Upper lobe of left lung (tissue), 4 donors: Measurements from ENCODE around the gene AVEN.

Experiments
- POLR2A ChIP-seq, 4 donors: fragments of 450-650 bp; IDR thresholded peaks; one replicate each; pipeline ENCODE4 v1.5.1; 2016 to 2017; ENCODE audit warnings: antibody characterized with exemption in 4 of 4, mild to moderate bottlenecking in 2 of 4
- TF ChIP-seq, protein P1 (sequence below), 6 experiments: fragments of 450-650 bp in 4 of 6; fragments of 200-600 bp in 2 of 6; sonication (generic) in 2 of 6; IDR thresholded peaks; one replicate each; pipeline ENCODE4 v1.5.1; 2016 to 2019; ENCODE audit warnings: antibody characterized with exemption in 6 of 6

DNA sequence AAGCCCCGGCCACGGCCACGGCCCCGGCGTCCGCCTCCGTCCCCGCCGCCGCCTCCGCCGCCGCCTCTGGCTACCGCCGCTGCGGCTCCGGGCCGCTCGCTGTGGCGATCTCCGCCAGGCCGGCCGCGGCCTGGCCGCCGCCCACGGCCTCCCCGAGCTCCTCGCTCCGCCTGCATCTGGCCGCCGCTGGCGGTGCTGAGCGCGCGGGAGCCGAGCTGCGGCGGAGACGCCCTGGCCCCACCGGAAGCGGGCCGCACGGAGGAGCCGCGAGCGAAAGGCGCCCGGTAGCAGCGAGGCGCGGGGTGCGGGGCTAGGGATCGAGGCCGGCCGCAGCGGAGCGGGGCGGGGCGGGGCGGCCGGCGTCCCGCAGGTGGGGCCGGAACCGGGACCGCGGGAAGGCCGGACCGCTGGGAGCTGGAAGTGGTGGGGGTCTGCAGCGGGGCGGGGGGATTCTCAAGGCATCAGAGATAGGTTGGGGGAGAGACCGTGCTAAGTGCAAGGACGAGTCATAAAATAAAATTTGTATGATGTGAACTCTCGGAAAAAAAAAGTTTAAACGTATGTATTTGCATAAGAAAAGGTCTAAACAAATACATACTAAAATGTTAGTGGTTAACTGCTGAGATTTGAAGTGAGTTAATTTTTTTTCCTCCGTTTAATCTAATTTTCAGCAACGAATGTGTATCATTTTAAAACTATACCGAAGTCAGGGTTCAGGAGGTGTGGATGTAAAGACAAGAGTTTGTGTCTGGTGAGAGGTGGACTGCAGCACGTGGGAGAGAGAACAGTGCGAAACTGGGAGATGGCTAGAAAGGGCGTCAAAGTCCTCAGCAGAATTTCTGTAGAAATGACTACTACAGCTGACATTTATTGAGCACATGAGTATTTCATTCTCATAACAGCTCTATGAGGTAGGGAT lies at the start of gene AVEN:
- no peak for TF ChIP-seq POLR2A (IDR thresholded peaks at IDR 0.05)
- TF ChIP-seq, protein P1, sequence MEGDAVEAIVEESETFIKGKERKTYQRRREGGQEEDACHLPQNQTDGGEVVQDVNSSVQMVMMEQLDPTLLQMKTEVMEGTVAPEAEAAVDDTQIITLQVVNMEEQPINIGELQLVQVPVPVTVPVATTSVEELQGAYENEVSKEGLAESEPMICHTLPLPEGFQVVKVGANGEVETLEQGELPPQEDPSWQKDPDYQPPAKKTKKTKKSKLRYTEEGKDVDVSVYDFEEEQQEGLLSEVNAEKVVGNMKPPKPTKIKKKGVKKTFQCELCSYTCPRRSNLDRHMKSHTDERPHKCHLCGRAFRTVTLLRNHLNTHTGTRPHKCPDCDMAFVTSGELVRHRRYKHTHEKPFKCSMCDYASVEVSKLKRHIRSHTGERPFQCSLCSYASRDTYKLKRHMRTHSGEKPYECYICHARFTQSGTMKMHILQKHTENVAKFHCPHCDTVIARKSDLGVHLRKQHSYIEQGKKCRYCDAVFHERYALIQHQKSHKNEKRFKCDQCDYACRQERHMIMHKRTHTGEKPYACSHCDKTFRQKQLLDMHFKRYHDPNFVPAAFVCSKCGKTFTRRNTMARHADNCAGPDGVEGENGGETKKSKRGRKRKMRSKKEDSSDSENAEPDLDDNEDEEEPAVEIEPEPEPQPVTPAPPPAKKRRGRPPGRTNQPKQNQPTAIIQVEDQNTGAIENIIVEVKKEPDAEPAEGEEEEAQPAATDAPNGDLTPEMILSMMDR (IDR thresholded peaks at IDR 0.05): peak in 2 of 6 experiments; percentile 31 to 36
